ENCODE results near the gene C10orf88.

The C10orf88 gene

DNA sequence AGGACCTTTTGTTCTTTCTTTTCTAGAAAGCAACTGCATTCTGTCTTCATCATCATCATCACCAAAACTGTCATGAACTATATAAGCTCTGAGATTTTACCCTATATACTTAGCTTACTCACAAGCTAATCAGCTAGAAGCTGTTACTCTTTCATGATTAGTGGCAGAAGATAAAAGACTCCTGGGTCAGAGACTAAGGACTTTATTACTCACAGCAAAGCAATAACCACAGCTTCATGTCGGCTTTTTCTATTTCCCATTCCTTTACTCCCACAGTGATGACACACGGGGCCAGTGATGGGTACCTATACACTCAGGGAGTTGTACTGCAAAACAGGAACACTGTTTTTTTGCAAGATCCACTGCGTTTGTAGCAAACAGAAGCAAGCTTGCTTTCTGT lies 8.4 kb upstream of the C10orf88 start:
- no peak overlapping the region for H3K4me3 ChIP-seq (ENCODE audit: low read length, poor library complexity, severe bottlenecking)
- TF ChIP-seq EZH2phosphoT487 (IDR thresholded peaks at IDR 0.05; ENCODE audit: borderline replicate concordance): no peak
- TF ChIP-seq, protein P1, sequence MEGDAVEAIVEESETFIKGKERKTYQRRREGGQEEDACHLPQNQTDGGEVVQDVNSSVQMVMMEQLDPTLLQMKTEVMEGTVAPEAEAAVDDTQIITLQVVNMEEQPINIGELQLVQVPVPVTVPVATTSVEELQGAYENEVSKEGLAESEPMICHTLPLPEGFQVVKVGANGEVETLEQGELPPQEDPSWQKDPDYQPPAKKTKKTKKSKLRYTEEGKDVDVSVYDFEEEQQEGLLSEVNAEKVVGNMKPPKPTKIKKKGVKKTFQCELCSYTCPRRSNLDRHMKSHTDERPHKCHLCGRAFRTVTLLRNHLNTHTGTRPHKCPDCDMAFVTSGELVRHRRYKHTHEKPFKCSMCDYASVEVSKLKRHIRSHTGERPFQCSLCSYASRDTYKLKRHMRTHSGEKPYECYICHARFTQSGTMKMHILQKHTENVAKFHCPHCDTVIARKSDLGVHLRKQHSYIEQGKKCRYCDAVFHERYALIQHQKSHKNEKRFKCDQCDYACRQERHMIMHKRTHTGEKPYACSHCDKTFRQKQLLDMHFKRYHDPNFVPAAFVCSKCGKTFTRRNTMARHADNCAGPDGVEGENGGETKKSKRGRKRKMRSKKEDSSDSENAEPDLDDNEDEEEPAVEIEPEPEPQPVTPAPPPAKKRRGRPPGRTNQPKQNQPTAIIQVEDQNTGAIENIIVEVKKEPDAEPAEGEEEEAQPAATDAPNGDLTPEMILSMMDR (conservative IDR thresholded peaks at IDR 0.05; ENCODE audit: low read length): no peak
- no peaks in the 10 kb centered on the region for H4K20me1 ChIP-seq (ENCODE audit: insufficient read depth, low read length, poor library complexity, severe bottlenecking)
- H3K9me3 ChIP-seq (ENCODE audit: insufficient read depth, low read depth, low read length): peaks cover 8% of the 10 kb centered on the region; the same call in 1 of the 2 replicates
- H3F3A ChIP-seq (ENCODE audit: low read depth): no peaks in the 10 kb centered on the region
- H3K27me3 ChIP-seq (ENCODE audit: insufficient read depth, low read length, poor library complexity, severe bottlenecking): no peaks in the 10 kb centered on the region
- H3K9me2 ChIP-seq (replicated peaks; ENCODE audit: low read depth, low read length): no peaks in the 10 kb centered on the region
- peaks cover 5% of the 10 kb centered on the region for H3K4me1 ChIP-seq (ENCODE audit: insufficient read depth, low read length, poor library complexity, severe bottlenecking)
- no peak overlapping the region for H2AFZ ChIP-seq (ENCODE audit: low read length)
- H3K36me3 ChIP-seq (ENCODE audit: insufficient read depth, low read length): 0 out of 2 replicates have a peak, but pooled peaks cover 9% of the 10 kb centered on the region
- no peak overlapping the region for H3K4me2 ChIP-seq (ENCODE audit: low read depth, low read length, poor library complexity, severe bottlenecking)
- no peaks in the 10 kb centered on the region for H3K79me2 ChIP-seq (ENCODE audit: insufficient read depth, low read length)
- no peak overlapping the region for H3K9ac ChIP-seq (ENCODE audit: low read depth, low read length, poor library complexity, severe bottlenecking)

DNA sequence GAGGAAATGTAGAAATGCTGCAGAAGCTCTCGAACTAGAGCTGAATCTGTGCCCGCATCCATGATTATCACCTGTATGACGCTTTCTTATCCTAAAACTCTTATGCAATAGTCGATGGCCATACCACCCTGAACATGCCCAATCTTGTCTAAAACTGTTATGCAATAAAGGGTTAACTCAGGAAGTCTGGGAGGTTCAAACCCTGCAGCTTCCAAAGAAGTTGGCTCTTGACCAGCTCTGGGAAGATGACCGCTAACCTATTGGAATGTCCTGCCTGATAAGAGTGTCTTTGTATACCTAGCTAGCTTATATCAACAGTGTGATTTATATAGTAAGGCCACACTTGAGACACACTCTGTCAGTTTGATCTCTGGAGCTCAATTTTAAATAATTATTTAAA lies 3.4 kb upstream of the C10orf88 start:
- no peak for TF ChIP-seq EZH2phosphoT487 (IDR thresholded peaks at IDR 0.05; ENCODE audit: borderline replicate concordance)
- TF ChIP-seq, protein P1 (conservative IDR thresholded peaks at IDR 0.05; ENCODE audit: low read length): no peak
- Histone ChIP-seq H4K20me1 (ENCODE audit: insufficient read depth, low read length, poor library complexity, severe bottlenecking) (no peaks in the 10 kb centered on the region), H3K4me1 (ENCODE audit: insufficient read depth, low read length, poor library complexity, severe bottlenecking) (peaks cover 36% of the 10 kb centered on the region), H3K4me2 (ENCODE audit: low read depth, low read length, poor library complexity, severe bottlenecking) (peak overlapping the region; percentile 93), H3K9me2 (replicated peaks; ENCODE audit: low read depth, low read length) (no peaks in the 10 kb centered on the region), H3K36me3 (ENCODE audit: insufficient read depth, low read length) (no peaks in the 10 kb centered on the region), H3K9ac (ENCODE audit: low read depth, low read length, poor library complexity, severe bottlenecking) (peak overlapping the region; percentile 25), H3K9me3 (ENCODE audit: insufficient read depth, low read depth, low read length) (no peaks in the 10 kb centered on the region), H3K27me3 (ENCODE audit: insufficient read depth, low read length, poor library complexity, severe bottlenecking) (no peaks in the 10 kb centered on the region), H3K79me2 (ENCODE audit: insufficient read depth, low read length) (peaks cover 26% of the 10 kb centered on the region), H3K4me3 (ENCODE audit: low read length, poor library complexity, severe bottlenecking) (peak overlapping the region; percentile 12), H3F3A (ENCODE audit: low read depth) (no peaks in the 10 kb centered on the region), H2AFZ (ENCODE audit: low read length) (no peak overlapping the region)

DNA sequence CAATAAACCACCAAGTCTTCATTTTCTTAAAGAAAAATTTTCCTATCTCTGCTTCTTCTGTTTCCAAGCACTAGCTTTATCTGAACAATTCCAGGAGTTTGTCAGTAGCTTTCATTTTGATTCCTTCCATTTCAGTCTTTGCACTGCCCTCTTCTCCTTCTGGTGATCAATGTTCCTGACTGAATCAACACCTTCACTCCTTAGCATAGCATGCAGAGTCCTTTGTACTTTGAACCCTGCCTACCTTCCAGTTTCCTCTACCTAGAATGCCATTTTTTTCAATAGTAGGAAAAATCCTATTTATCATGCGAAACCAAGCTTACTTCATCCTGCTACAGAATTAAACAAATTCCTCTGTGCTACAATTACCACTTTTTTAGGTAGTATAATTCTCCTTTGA lies 1.9 kb upstream of the C10orf88 start:
- Histone ChIP-seq H3K36me3 (ENCODE audit: insufficient read depth, low read length) (no peaks in the 10 kb centered on the region), H3K9me2 (replicated peaks; ENCODE audit: low read depth, low read length) (no peaks in the 10 kb centered on the region), H3K4me2 (ENCODE audit: low read depth, low read length, poor library complexity, severe bottlenecking) (peak overlapping the region; percentile 93), H3K9me3 (ENCODE audit: insufficient read depth, low read depth, low read length) (no peaks in the 10 kb centered on the region), H3K27me3 (ENCODE audit: insufficient read depth, low read length, poor library complexity, severe bottlenecking) (no peaks in the 10 kb centered on the region), H4K20me1 (ENCODE audit: insufficient read depth, low read length, poor library complexity, severe bottlenecking) (no peaks in the 10 kb centered on the region), H3K79me2 (ENCODE audit: insufficient read depth, low read length) (peaks cover 34% of the 10 kb centered on the region), H3K9ac (ENCODE audit: low read depth, low read length, poor library complexity, severe bottlenecking) (peak overlapping the region; percentile 68), H3K4me1 (ENCODE audit: insufficient read depth, low read length, poor library complexity, severe bottlenecking) (peaks cover 43% of the 10 kb centered on the region), H3K4me3 (ENCODE audit: low read length, poor library complexity, severe bottlenecking) (peak overlapping the region; percentile 93), H3F3A (ENCODE audit: low read depth) (no peaks in the 10 kb centered on the region), H2AFZ (ENCODE audit: low read length) (no peak overlapping the region)
- TF ChIP-seq, protein P1 (conservative IDR thresholded peaks at IDR 0.05; ENCODE audit: low read length): no peak
- TF ChIP-seq EZH2phosphoT487 (IDR thresholded peaks at IDR 0.05; ENCODE audit: borderline replicate concordance): no peak

Measured in Loucy (cell line).